Psoas muscle (tissue), 8 donors: ENCODE results near the gene SMIM10L1. TPM values are rescaled to one million over a fixed set of nuclear protein-coding genes. Genes with fewer than 3 reads are reported as not detected.
A peak's percentile ranks its signal among the peaks of the same experiment; 100 is the strongest.

Experiments used
- ATAC-seq, 4 donors: fragments of 200-7000 bp; cut with Tn5 transposase; one replicate each; pipeline ENCODE4 v1.9.1; 2020; ENCODE audit warnings: moderate library complexity in 3 of 4, mild to moderate bottlenecking in 2 of 4
- DNase-seq, 2 donors: peaks; one replicate each; pipeline ENCODE4 v3.0.0-alpha.2; 2020
- H3K27ac ChIP-seq: fragments of 200-600 bp; one replicate; pipeline ENCODE4 v1.8.0; 2022
- H3K27me3 ChIP-seq, 3 donors: fragments of 200-600 bp in 1 of 3; one replicate each; pipeline versions ENCODE4 v1.6.1 to v1.8.0; 2013 to 2022; ENCODE audit warnings: low read length in 2 of 3, mild to moderate bottlenecking in 2 of 3, moderate library complexity in 1 of 3; ENCODE audit not compliant: insufficient read depth in 3 of 3
- H3K36me3 ChIP-seq, 2 donors: fragments of 200-600 bp in 1 of 2; one replicate each; pipeline versions ENCODE4 v1.6.1 to v1.8.0; 2013 to 2022; ENCODE audit warnings: low read depth in 1 of 2, mild to moderate bottlenecking in 1 of 2, moderate library complexity in 1 of 2; ENCODE audit not compliant: insufficient read depth in 1 of 2
- H3K4me1 ChIP-seq: fragments of 200-600 bp; one replicate; pipeline ENCODE4 v1.8.0; 2022
- H3K4me3 ChIP-seq: fragments of 200-600 bp; one replicate; pipeline ENCODE4 v1.8.0; 2022; ENCODE audit warnings: mild to moderate bottlenecking
- H3K9me3 ChIP-seq: fragments of 200-600 bp; one replicate; pipeline ENCODE4 v1.8.0; 2022
- WGBS, 3 donors: extraction: QIAGEN DNeasy Blood & Tissue Kit; methylation state at CpG; one replicate each; pipeline versions ENCODE4 v1.1.6 to v1.1.7; 2013; 5-methylcytosine and 5-hydroxymethylcytosine counted together
- intact Hi-C, 2 donors: fragments of 100-400 bp; cut with DNase I; formaldehyde crosslinking; loops; one replicate each; pipeline versions ENCODE4 v1.11.0 to v1.14.2; 2022
- long read RNA-seq, 2 donors: library from polyadenylated mRNA; unstranded; transcript quantifications; one replicate each; pipeline ENCODE4 v2.0.0, GENCODE V29; 2021
- polyA plus RNA-seq, 3 donors: library from polyadenylated mRNA; stranded (reverse); fragments of 200-250 nt; gene quantifications; one replicate each; pipeline ENCODE4 v1.2.3, GENCODE V29; 2013
- total RNA-seq, 4 donors: library from RNA; stranded (reverse); fragmentation: NEBNext Ultra II Directional in 2 of 4; extraction: Animal tissue kit (Norgen Biotek cat#: 25700) in 2 of 4; gene quantifications; one replicate each; pipeline versions ENCODE4 v1.2.1 to v1.2.4, GENCODE V29; 2021 to 2023
- TF ChIP-seq, protein P1 (sequence below): fragments of 200-600 bp; IDR thresholded peaks from one replicate; pipeline ENCODE4 v1.8.0; 2022; ENCODE audit warnings: antibody characterized with exemption
- donor health status: healthy with polysubstance abuse.
- donor health status: DM: no; HTN: no; CAD: no; lungs with moderate emphysema.
- donor health status: Bipolar disorder and iron deficiency.
- donor health status: healthy.
- donor health status: DM: yes; HTN: yes; CAD: no.
- donor health status: DM: no; HTN: no; CAD: no.
- donor health status: DM: no; HTN: no; CAD: no.
- donor health status: DM: yes; HTN: yes; CAD: no.

SMIM10L1 gene
- total RNA-seq (10 to 100 TPM; 18.3 to 20.2 (median 18.5) TPM), polyA plus RNA-seq (10 to 100 TPM; 11.5 to 18.2 (median 15.8) TPM)
- long read RNA-seq, donor 1, full-length matches to known transcripts = 62 of 62 reads
- long read RNA-seq, donor 1, partial matches to known transcripts = 0 of 62 reads
- long read RNA-seq, donor 1, other reads (novel, unspliced or antisense) = 0 of 62 reads
- long read RNA-seq, donor 2, full-length matches to known transcripts = 156 of 156 reads
- long read RNA-seq, donor 2, partial matches to known transcripts = 0 of 156 reads
- long read RNA-seq, donor 2, other reads (novel, unspliced or antisense) = 0 of 156 reads

DNA sequence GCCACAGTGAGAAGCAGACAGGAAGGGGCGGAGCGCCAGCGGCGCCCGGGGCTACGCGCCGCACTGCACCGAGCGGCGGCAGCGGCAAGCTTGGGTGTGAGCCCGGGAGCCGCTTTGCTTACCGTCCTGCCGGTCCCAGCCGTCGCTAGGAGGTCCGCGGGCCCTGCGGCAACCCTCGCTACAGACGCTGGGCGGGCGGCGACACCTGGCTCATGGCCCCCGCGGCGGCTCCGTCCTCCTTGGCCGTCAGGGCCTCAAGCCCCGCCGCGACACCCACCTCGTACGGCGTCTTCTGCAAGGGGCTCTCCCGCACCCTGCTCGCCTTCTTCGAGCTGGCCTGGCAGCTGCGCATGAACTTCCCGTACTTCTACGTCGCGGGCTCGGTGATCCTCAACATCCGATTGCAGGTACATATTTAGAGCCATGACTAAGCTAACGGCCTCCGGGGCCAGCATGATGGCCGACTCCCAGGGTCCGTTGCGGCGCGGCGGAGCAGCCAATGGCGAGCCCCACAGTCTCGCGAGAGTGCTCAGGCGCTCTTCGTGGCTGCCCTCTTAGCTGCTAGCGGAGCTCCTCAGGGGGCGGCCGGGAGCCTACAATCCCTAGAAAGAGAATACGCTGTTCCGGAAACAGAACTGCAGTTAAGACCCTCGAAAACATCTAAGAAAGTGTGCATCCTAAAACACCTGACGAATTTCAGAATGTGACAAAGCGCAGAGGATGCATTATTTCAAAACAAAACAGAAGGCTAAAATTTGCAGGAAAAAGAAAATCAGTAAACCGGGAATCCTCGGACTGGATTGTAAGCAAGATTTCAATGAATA, at the start of gene SMIM10L1:
TSS of gene SMIM10L1 (plus strand) at position 50 of the 824 bp plus-strand sequence. CDS start at position 213, 163 bp downstream.
- intact Hi-C loops = no loop called here
- H3K36me3 ChIP-seq = peaks cover 0 to 2% of the 10 kb centered on the region in 2 donors
- 0% methylated on average over 63 to 70 of the region's 70 CpGs for WGBS, 3 donors
- ATAC-seq = peak; percentile 98 to 99 (median 99)
- TF ChIP-seq, protein P1, sequence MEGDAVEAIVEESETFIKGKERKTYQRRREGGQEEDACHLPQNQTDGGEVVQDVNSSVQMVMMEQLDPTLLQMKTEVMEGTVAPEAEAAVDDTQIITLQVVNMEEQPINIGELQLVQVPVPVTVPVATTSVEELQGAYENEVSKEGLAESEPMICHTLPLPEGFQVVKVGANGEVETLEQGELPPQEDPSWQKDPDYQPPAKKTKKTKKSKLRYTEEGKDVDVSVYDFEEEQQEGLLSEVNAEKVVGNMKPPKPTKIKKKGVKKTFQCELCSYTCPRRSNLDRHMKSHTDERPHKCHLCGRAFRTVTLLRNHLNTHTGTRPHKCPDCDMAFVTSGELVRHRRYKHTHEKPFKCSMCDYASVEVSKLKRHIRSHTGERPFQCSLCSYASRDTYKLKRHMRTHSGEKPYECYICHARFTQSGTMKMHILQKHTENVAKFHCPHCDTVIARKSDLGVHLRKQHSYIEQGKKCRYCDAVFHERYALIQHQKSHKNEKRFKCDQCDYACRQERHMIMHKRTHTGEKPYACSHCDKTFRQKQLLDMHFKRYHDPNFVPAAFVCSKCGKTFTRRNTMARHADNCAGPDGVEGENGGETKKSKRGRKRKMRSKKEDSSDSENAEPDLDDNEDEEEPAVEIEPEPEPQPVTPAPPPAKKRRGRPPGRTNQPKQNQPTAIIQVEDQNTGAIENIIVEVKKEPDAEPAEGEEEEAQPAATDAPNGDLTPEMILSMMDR = no peak
- H3K4me1 ChIP-seq = peaks cover 32% of the 10 kb centered on the region
- H3K4me3 ChIP-seq = peak within 1 kb of the TSS; percentile 78
- DNase-seq = peak; percentile 94 to 97
- peak within 1 kb of the TSS; percentile 97 for H3K27ac ChIP-seq
- H3K9me3 ChIP-seq = no peaks in the 10 kb centered on the region
- no peaks in the 10 kb centered on the region for H3K27me3 ChIP-seq

DNA sequence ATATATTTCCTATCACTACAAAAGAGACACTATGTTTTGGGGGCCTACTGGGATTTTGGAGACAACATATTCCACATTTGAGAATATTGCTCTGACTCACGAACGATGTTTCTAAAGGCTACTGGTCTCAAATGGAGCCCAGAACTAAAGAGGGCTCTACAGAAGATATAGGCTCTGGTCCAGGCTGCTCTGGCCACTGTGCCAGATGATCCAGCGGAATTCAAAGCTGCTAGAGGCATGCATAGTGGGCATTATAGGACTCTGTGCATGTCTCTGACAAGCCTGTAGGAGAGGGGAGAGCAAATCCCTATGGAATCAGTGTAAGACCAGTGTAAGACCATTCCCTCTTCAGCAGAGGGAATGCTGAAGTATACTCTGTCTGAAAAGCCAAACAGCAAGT, 40.6 kb upstream of the SMIM10L1 start:
- ATAC-seq = peak in 2 of 4 donors; percentile 24 to 42

DNA sequence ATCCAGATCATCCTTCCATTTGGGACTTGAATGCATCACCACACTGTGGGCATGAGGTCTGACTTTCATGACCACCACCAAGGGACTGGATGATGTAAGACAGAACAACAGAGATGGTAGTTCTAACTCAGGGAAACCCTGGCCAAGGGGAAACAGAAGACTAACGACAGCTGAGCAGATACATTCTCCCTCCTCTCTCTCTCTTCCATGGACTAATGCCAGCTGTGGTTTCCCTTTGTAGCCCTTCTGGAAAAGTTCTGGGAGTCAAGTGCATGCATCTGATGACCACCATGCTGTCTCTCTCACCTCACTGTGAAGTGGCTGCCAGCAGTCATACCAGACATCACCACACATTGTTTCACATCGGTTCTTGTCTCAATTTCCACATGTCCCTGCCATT, 40.0 kb upstream of the SMIM10L1 start:
- TF ChIP-seq, protein P1 = no peak
- ATAC-seq = peak in 3 of 4 donors; percentile 21 to 61 (median 27)
- Histone ChIP-seq H3K36me3 (no peaks in the 10 kb centered on the region), H3K27me3 (no peaks in the 10 kb centered on the region), H3K4me3 (no peak overlapping the region), H3K4me1 (peaks cover 4% of the 10 kb centered on the region), H3K27ac (no peak overlapping the region), H3K9me3 (no peaks in the 10 kb centered on the region)
- intact Hi-C loops = no loop called here
- 0 to 31% (median 23%) methylated on average over 2 of the region's 2 CpGs for WGBS, 3 donors
- DNase-seq = no peak

More for the DNA sequence above, 40.6 kb upstream of the SMIM10L1 start:
- Histone ChIP-seq H3K27me3 (no peaks in the 10 kb centered on the region), H3K4me1 (peaks cover 4% of the 10 kb centered on the region), H3K4me3 (no peak overlapping the region), H3K9me3 (no peaks in the 10 kb centered on the region), H3K27ac (no peak overlapping the region), H3K36me3 (no peaks in the 10 kb centered on the region)
- 61 to 89% (median 72%) methylated on average over 3 of the region's 3 CpGs for WGBS, 3 donors
- DNase-seq = no peak
- TF ChIP-seq, protein P1 = no peak
- intact Hi-C loops = no loop called here

DNA sequence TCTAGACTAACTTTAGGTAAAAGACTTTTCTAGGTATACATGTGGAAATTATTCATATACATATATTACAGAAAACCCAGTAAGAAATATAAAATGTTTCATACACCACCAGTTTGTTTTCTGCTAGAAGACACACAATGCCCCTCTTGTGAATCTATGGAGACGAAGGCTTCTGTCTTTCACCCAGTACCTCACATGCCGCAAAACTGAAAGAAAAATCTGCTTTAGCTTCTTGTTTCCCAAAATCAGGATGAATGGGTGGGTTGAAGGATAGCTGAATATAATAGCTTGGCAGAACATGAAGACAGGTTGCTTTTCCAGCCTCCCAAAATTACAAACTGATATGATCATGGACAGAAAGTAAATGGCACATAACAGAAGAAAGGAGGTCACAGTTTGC, 37.8 kb upstream of the SMIM10L1 start:
- WGBS, 3 donors = 93 to 95% (median 95%) methylated on average over 2 of the region's 2 CpGs
- TF ChIP-seq, protein P1 = no peak

More for the DNA sequence above, 37.8 kb upstream of the SMIM10L1 start:
- Histone ChIP-seq H3K27me3 (no peaks in the 10 kb centered on the region), H3K36me3 (no peaks in the 10 kb centered on the region), H3K27ac (no peak overlapping the region), H3K4me3 (no peak overlapping the region), H3K4me1 (peaks cover 4% of the 10 kb centered on the region), H3K9me3 (no peaks in the 10 kb centered on the region)
- intact Hi-C loops = no loop called here
- ATAC-seq = no peak
- DNase-seq = no peak
